Mammary epithelial cell (primary cell): ENCODE measurements around the gene ATN1.

Experiments used
- CTCF ChIP-seq, 2 donors: IDR thresholded peaks in 1 of 2; conservative IDR thresholded peaks in 1 of 2; 2 replicates each; pipeline ENCODE4 v1.5.1; 2011 to 2012; ENCODE audit warnings: inconsistent platforms in 2 of 2, low read length in 2 of 2, mild to moderate bottlenecking in 2 of 2, control low read depth in 1 of 2, low read depth in 1 of 2; ENCODE audit not compliant: insufficient read depth in 1 of 2; ENCODE audit errors: extremely low read depth in 1 of 2
- EZH2 ChIP-seq: IDR thresholded peaks from 2 replicates; pipeline ENCODE4 v1.6.1; 2012; ENCODE audit warnings: low read length, inconsistent platforms, borderline replicate concordance

GRCh38 chr12:6941267-6941666 lies 13.5 kb downstream of the ATN1 start:
- TF ChIP-seq CTCF (conservative IDR thresholded peaks at IDR 0.05 in 1 of 2, IDR thresholded peaks at IDR 0.05 in 1 of 2; ENCODE audit: extremely low read depth in 1 of 2, insufficient read depth in 1 of 2, low read depth in 1 of 2, low read length in 2 of 2) (no peak), EZH2 (no peak)
